ENCODE measurements around the gene C5orf22.

Gene C5orf22

DNA sequence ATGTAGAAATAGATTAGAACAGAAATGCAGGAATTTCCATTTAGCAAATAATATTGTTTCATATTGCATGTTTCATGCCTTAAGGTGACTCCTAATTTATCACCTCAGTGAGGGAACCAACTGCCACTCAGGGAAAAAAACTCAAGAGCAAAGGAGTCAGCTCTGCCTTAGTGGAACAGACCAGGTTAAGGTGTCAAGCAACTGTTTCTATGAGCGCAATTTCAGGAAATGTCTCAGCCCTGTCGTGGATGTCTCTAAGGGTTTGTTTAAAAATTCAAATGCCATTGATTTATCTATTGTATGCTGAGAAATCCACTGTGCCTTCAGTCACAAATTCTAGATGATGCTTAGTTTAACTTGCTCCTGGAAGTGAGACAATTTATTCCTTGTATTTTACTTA is 72.1 kb downstream of the C5orf22 start:
- no peak for DNase-seq (ENCODE audit: low spot score)

DNA sequence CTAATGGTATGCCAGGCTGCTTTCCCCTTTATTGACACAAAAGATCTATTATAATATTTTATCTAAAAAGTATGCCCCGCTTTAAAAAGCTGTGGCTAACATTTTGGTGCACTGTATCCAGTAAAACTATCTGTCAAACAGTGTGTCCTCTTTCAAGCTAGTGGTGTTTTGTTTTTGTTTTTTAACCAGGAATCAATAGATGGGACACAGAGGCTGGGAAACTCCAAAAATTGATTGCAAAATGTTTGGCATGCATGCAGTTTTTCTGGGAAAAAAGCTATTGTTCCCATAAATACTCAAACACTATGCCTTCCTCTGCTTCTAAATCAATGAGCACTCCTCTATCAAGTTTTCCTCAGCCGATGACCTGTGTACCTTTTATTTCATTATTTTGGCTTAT is 72.5 kb downstream of the C5orf22 start:
- no peak for DNase-seq (ENCODE audit: low spot score)

Small RNA genes lying within 50 kb of the gene (small RNA-seq; reads per million reads assigned to genes)
- gene RF00019, result 0 reads per million in 2 experiments
- gene RNU6-363P, result 0 to 0.04 reads per million in 2 experiments

Measured in SK-N-DZ (cell line).